M059J (cell line): Measurements from ENCODE around the gene BATF3. TPM values are rescaled to one million over a fixed set of nuclear protein-coding genes. Genes with fewer than 3 reads are reported as not detected.
"Not testable (repeated sequence)": the region's sequence is repeated elsewhere in the genome, so short reads cannot be mapped to it uniquely, and the experiment has no call there.

Source experiments
- DNase-seq: peaks from one replicate; pipeline ENCODE4 v3.0.0-alpha.2; 2012; ENCODE audit warnings: low read depth
- total RNA-seq: library from RNA; depleted of rRNA; stranded (reverse); fragments of >200 nt; shearing (Covaris generic); gene quantifications from 2 replicates; pipeline ENCODE4 v1.2.3, GENCODE V29; 2014

The BATF3 gene
- total RNA-seq, 1 experiment from 2014 or later = 3.3 TPM

DNA sequence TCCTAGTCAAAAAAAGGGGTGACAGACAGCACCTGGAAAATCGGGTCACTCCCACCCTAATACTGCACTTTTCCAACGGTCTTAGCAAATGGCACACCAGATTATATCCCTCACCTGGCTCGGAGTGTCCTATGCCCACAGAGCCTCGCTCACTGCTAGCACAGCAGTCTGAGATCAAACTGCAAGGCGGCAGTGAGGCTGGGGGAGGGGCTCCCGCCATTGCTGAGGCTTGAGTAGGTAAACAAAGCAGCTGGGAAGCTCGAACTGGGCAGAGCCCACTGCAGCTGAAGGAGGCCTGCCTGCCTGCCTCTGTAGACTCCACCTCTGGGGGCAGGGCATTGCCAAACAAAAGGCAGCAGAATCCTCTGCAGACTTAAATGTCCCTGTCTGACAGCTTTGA, 41.4 kb downstream of the BATF3 start:
- not testable (repeated sequence) for DNase-seq

DNA sequence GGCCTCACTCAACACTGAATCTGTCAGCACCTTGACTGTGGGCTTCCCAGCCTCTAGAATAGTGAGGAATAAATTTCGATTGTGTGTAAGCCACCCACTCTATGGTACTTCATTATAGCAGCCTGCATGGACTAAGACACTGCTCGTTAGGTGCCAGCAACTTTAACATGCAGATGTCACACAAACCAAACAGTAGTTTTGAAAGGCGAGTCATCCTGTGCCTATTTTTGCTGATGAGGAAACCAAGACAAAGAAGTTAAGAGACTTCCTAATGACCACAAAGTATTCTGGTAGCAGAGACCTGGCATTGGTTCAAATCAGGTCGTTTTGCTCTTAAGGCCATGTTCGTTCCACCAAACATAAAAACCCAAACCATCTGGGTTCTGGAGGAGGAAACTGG, 42.9 kb downstream of the BATF3 start:
- peak; percentile 86 for DNase-seq

DNA sequence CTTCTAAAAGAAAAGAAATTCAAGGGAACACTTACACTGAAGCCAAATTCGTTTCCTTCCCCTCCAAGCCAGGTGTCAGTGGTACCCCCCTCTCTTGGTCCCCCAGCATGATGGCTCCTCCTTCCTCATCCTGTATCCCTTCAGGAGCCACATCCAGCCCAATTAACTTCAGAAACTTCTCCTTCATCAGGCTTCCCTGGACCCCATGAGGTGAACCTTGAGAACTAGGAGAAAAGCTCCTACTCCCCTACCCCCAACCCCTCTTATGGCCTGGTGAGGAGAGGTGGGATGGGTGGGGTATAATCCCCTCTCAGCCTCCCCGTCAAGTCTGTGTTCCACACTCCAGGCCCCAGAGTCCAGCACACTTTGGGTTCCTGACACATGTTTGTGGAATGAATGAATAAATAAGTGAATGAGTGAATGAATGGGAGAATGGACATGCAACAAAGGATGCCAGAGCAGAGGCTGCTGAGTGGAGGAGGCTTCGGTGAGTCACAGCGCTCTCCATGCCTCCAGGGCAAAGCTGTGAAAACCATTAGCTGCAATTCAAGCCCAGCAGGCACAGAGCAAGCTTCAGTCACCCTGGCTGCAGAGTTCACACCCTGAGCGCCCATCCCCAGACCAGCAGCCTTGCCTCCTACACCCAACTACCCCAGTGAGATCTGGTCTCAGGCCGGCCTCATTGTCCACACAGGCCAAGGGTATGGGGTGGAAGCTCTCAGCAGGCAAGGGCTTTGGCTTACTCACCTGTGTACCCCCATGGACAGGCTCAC, 43.8 kb downstream of the BATF3 start:
- DNase-seq = peak; percentile 95

DNA sequence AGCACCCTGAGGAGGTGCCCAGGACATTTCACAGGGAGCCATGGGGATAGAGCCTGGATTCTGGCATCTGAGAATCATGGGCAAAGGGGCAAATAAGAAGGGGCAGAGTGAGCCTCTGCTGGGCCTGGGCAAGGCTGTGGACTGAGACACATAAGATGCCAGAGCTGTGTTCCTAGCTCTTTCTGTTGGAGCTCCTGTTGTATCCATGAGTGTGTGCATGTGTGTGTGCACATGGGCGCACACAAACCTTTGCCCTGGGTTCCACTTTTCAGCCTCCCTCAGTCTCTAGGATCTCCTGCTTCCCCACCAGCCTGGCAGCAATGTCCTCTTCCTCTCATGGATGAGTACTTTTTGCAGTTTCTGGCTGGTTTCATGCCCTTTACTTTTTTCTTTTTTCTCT, 47.0 kb downstream of the BATF3 start:
- no peak for DNase-seq

DNA sequence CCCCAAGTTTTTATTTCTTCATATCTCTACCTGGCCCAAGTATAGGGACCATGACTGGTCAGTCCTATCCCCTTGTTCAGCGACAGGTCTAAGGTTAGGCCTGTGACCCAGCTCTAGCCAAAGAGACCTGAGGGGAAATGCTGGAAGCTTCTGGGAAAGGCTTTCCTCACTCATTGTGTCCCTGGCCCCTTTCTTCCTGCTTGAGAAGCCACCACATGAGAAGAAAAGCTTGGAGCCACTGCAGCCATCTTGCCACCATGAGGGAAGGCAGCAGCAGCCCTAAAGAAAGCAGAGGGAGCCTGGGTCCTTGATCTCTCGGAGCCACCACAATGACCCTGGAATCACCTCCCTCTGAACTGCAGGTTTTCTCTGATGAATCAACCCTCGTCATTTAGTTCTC, 47.7 kb downstream of the BATF3 start:
- DNase-seq = no peak

DNA sequence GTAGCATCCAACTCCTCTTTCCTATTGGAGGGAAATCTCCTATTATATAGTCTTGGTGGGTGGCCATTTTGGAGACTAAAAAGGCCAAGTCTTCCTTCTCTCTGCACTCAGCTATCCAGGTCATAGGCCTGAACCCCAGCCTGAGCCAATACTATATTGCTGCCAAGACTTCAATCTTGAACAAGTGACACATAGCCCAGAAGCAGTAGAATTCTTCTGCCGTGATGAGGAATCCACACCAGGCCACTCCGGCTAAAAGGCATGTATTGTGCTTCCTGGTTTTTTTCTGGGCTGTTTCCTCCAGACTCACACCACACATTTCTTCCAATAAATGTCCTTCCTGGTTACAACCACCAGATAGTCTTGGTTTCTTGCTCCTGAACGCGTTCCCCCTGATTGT, 48.1 kb downstream of the BATF3 start:
- peak; percentile 73 for DNase-seq

DNA sequence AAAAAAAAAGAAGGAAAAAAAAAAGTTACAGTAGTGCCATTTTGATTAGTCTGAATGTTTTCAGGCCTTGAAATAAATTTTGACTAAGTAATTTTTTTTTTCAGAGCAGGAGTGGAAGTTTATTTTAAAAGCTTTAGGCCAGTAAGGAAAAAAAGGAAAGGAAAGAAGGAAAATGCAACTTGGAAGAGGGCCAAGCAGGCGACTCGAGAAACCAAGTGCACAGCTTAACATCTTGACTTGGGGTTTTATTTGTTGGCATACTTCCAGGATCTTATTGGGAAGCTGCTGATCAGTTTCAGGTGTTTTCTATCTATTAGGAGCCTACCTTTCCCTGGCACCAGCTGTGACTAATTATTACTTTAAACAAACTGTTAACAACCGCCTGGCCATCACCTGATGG, 49.4 kb downstream of the BATF3 start:
- peak; percentile 43 for DNase-seq

DNA sequence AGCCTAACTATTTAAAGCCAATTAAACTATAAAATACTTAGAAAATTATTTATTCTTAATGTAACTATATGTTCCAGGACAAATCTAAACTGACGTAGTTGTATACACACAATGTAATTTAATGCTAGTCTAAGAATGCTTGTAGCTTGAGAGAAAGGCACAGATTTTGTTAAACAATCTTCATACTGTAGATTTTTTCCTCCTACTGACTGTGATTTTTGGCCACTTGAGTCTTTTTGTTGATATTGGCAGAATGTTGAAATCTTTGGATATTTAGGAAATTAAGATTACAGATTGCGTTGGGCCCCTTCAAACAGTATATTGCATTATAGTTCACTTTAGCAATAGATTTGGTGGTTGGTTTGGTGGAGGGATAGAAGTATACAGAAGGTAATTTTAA, 50.6 kb downstream of the BATF3 start:
- no peak for DNase-seq

DNA sequence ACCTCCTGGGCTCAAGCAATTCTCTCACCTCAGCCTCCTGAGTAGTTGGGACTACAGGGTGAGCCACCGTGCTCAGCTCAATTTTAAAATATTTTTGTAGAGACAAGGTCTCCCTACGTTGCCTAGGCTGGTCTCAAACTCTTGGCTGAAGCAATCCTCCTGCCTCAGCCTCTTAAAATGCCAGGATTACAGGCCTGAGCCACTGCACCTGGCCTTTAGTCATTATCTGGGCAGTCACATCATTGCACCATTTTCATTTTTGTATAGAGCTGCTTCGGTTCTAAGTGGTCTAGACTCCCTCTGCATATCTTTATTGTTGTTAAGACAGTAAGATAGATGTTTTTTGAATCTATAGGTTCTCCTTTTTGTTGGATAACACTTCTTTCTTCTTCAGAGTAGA, 51.2 kb downstream of the BATF3 start:
- no peak for DNase-seq

DNA sequence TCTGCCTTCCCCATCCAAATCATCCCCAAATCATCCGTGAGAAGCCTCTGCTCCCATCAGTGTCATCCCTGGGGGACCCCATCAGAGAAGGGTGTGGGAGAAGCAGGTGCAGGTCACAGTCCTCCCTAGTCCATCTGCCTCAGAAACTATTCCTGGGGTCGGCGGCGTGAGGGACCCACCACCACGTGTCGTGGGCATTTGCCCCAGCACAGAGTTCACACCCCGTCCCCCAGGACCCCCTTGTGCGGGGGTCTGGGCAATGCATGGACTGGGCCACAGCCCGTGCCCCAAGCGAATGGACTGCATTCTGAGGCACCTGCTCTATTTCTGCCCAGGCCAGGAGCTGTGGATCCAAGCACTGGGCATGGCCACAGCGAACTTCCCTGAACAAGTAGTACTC, 52.6 kb downstream of the BATF3 start:
- no peak for DNase-seq

DNA sequence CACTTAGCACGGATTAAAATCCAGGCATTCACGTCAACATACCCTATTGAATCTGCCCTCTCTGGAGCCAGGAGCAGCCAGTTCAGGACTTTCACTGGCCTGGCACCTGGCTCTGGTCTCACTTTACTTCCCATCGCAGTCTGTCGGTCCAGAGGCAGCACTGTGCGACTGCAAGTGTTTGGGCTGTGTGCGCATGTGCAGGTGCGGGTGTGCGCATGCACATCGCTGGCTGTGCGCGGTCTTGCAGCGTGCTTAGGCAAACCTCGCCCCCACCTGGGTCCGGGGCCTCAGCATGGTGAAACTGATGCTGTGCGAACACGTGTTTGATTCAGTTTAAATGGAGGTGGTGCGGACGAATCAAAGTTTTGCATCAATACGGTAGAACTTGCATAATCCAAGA, 53.1 kb downstream of the BATF3 start:
- no peak for DNase-seq

DNA sequence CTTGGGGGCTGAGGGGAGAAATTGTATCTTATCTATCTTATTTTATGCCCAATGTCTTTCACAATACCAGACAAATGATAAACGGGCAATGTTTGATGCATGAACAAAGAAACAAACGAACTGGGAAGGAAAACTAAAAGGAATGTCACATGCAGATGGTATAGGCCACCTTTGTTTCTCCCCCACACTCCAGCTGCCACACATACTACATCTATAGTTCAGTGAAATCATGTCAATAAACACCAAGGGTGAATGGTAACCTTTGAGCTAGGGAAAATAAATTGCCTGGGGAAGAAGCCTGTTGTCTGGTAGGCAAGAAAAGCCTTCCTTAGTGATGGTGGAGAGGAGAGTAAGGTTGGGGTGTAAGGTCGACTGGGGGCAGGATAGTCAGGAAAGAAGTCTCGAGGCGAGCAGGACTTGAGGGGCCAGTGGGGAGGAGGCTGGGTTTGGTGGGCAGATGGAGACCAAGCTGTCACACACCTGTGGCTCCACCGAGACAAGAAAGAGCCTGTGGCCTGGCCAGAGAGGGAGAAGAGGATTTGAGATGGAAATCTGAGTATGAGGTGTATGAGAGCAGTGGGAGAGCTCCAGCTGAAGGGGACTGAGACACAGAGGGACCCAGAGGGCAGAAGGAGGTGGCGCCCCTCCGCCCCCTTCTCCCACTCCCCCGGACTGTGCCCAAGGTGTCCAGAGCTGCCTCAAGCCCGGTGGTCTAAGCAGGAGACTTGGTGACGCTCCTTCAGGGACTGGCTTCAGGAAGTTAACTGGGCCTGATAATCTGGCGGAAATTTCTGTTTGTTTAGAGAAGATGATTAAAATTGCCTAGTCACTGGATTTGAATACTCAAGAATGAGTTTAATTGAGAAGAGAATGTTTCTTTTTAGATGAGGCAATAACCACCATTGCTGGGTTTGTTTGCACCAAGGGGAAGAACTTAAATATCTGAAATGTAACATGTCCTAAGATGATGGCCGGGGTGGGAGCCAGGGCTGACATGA, 53.8 kb downstream of the BATF3 start:
- DNase-seq = no peak

DNA sequence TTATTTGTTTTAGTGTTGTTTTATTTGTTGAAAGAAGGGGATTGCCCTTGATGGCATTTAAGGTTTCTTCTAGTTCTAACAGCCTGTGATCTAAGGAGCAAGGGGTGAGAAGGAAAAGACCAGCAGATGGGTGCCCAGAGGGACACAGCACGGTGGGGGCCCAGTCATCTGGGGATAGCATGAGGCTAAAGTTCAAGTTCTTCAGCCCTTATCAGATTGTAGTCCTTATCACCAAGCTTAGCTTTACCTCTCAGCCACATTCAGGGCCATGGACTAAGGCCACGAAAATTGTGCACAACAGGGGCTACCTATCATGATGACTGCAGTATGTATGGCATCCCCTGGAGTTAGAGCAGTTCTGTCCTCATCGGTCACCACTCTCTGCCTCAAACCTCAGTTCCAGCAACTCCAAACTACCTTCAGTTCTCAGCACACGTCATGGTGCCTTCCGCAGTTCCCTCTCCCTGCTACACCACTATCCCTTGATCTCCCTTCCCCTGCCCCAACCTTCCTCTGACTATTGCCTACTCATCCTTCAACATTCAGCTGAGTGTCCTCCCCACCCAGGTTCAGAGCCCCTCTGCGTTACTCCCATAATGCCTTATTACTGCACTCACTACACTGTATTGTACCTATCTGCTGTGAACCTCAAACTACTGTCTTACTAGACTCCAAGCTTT, 54.6 kb downstream of the BATF3 start:
- DNase-seq = no peak

DNA sequence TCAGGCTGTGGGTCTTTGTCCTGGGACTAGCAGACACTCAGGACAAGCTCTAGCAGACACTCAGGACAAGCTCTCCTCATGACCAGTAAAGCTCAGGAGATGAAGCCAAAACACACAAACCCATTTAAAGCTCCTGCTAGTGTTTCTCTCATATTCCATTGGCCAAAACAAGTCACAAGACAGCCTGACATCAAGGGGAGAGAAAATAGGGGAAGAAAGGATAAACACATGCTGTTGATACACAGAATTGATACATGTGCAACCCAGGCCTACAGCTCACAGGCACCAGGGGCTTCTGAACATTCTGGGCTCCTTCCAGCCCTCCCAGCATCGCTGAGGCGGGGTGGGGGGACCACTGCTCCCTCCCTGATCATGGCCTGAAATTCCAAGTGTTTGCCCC, 55.8 kb downstream of the BATF3 start:
- no peak for DNase-seq

DNA sequence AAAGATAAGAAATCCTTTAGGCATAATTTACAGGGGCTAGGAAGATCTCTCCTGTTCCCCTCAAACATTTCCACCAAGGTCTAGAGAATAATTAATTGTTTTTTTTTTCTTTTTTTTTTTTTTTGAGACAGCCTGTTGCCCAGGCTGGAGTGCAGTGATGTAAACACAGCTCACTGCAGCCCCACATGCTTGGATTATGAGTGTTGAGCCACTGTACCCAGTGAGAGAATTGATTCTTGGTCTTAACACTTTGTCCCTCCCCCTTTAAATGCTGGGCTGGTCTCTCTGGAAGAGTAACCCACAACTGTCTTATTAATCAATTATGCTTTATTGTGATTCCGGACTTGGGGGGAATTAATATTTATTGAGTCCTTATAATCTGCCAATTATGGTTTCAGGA, 57.7 kb downstream of the BATF3 start:
- DNase-seq = no peak

DNA sequence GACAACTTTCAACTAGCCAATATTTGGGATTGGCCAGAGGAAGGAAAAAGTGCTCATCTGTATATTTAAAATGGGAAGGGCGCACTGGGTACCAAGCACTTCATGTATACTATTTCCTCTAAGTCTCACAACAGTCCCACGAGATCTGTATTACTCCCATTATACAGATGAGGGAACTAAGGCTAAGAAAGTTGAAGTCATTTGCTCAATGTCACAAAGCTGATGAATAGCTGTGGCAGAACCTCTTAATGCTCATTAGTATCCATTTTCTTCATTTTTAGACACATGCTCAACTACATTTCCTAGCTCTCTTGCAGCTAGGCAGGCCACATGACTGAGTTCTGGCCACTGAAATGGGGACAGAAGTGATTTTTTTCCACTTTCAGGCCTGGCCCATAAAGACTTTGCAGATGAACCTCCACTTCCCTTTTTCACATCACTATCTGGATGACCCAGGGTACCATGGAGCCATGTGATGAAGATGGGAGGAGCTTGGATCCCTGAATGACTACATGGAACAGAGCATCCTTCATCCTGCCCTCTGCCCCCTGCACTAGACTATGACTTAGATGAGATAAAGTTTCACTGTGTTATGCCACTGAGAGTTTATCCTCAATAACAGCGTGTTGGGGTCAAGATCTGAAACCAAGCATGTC, 59.3 kb downstream of the BATF3 start:
- no peak for DNase-seq

DNA sequence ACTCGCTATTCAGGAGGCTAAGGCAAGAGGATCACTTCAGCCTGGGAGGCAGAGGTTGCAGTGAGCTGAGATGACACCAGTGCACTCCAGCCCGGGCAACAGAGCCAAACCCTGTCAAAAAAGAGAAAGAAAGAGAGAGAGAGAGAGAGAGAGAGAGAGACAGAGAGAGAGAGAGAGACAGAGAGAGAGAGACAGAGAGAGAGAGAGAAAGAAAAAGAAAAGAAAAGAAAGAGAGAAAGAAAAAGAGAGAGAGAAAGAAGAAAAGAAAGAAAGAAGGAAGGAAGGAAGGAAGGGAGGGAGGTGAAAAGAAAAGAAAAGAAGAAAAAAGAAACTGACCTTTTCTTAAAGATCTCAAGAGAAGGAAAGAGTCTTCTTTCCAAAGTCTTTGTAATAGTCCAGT, 60.1 kb downstream of the BATF3 start:
- DNase-seq = not testable (repeated sequence)

DNA sequence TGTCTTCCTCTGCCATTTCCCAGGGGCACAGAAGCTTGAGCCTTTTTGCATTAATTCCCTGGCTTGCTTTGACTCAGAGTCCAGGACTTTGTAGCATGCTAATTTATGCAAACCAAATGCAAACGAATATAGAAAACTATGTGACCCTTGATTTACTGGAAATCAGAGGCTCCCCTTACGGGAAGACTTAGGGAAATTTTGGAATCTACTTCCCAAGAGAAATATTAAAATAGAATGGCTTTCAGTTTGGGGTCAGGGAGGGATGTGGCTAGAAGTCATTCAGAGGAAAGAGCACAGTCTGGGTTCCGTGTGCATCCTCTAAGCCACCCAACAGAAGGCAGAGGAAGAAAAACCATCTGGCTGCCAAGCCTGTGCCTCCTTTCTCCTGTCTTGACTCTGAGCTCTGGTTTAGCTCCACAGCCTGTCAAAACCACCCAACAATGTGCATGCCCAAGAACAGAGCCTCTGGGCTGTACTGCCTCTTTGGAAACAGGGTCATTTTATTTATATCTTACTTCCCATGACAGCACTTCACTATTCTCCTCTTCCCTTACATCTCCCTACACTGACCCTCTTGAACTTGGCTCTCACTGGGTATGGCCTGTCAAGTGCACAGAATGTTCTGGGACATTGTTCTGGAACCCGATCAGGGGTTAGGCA, 61.0 kb downstream of the BATF3 start:
- DNase-seq = peak; percentile 72

DNA sequence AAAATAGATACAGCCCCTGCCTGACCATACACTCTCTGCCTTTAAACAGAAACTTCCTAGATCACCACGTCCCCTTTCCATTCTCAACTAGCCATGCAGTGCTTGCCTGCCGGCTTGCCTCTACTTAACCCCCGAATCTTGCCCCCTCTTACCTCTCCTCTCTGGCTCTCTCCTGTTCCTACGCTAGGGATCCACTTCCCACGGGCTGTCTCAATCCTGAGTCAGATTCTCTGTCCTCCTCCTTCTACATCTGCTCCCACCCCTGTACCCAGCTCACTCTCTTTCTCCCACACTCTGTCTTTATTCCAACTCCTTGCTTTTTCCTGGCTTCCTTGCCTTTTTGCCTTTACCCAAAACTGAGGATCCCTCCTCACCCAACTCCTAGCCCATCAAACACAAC, 61.7 kb downstream of the BATF3 start:
- DNase-seq = peak; percentile 31
